GM12878 (cell line): Measurements from ENCODE around the gene GRIK2. TPM values are rescaled to one million over a fixed set of nuclear protein-coding genes. Genes with fewer than 3 reads are reported as not detected.

ENCODE experiments used
- ATAC-seq: fragments of 200-7000 bp; cut with Tn5 transposase; 3 replicates; pipeline ENCODE4 v1.9.1; 2020; ENCODE audit warnings: mild to moderate bottlenecking, moderate library complexity
- BruUV-seq: library from RNA; stranded (reverse); fragments of 400-500 nt; replicated peaks from 2 replicates; lab custom pipeline; 2021; lab: Mats Ljungman, UMichigan
- CTCF ChIA-PET: fragments of 300-600 bp; sonication (Branson Sonifier 250); formaldehyde crosslinking; extraction: SDS; loops from one replicate; lab custom pipeline; 2021; ENCODE audit warnings: inconsistent platforms; lab: Yijun Ruan, JAX
- POLR2A ChIA-PET: fragments of 350-600 bp; formaldehyde crosslinking; extraction: SDS; loops from one replicate; lab custom pipeline; 2021; ENCODE audit warnings: inconsistent platforms; lab: Charles Lee
- RAD21 ChIA-PET: fragments of 300-600 bp; sonication (Branson Sonifier 250); formaldehyde crosslinking; loops from one replicate; lab custom pipeline; 2023; ENCODE audit warnings: antibody characterized with exemption; ENCODE audit not compliant: unreplicated experiment; lab: Charles Lee
- SMC1A ChIA-PET: fragments of 300-600 bp; sonication (Branson Sonifier 250); formaldehyde crosslinking; loops from one replicate; lab custom pipeline; 2023; ENCODE audit not compliant: unreplicated experiment, uncharacterized antibody; lab: Charles Lee
- DNase-seq: peaks from one replicate; pipeline ENCODE4 v3.0.0-alpha.2; 2011; ENCODE audit warnings: low read depth, low spot score
- FAIRE-seq: peaks from 3 replicates; lab custom pipeline; 2011; peaks lifted over from hg19 to GRCh38; lab: Jason Lieb, UNC
- H2AFZ ChIP-seq: 2 replicates; pipeline ENCODE4 v1.6.0; 2011; ENCODE audit warnings: low read depth, low read length, control low read depth; ENCODE audit not compliant: control insufficient read depth
- H3K27ac ChIP-seq: 2 replicates; pipeline ENCODE4 v1.5.1; 2011; ENCODE audit warnings: control low read depth; ENCODE audit not compliant: control insufficient read depth, insufficient read depth
- H3K27me3 ChIP-seq, 2 experiments: replicated peaks in 1 of 2; 2 replicates each; pipeline versions ENCODE4 v1.6.0 to v1.6.1; 2011; ENCODE audit warnings: low read length in 1 of 2; ENCODE audit not compliant: control insufficient read depth in 2 of 2, insufficient read depth in 2 of 2
- H3K36me3 ChIP-seq, 2 experiments: 2 replicates each; pipeline ENCODE4 v1.5.1; 2011; ENCODE audit warnings: low read length in 1 of 2; ENCODE audit not compliant: control insufficient read depth in 2 of 2, insufficient read depth in 2 of 2
- H3K4me1 ChIP-seq: 2 replicates; pipeline ENCODE4 v1.6.1; 2011; ENCODE audit warnings: mild to moderate bottlenecking, low read length, moderate library complexity, mixed read lengths; ENCODE audit not compliant: control insufficient read depth, insufficient read depth
- H3K4me2 ChIP-seq: 2 replicates; pipeline ENCODE4 v1.6.0; 2011; ENCODE audit warnings: control low read depth; ENCODE audit not compliant: control insufficient read depth, insufficient read depth
- H3K4me3 ChIP-seq: fragments of 200-600 bp; sonication (generic); 2 replicates; pipeline ENCODE4 v1.5.1; 2016
- H3K79me2 ChIP-seq: 2 replicates; pipeline ENCODE4 v1.6.0; 2011; ENCODE audit warnings: low read length; ENCODE audit not compliant: control insufficient read depth, insufficient read depth
- H3K9ac ChIP-seq: 2 replicates; pipeline ENCODE4 v1.8.0; 2011; ENCODE audit warnings: low read length, control low read depth, mixed read lengths; ENCODE audit not compliant: control insufficient read depth, insufficient read depth
- H3K9me3 ChIP-seq: replicated peaks from 3 replicates; pipeline ENCODE4 v1.5.1; 2011; ENCODE audit warnings: mild to moderate bottlenecking, low read length; ENCODE audit not compliant: control insufficient read depth, insufficient read depth
- H4K20me1 ChIP-seq: 2 replicates; pipeline ENCODE4 v1.6.0; 2011; ENCODE audit not compliant: control insufficient read depth, insufficient read depth
- ATF3 ChIP-seq: IDR thresholded peaks from 2 replicates; pipeline ENCODE4 v1.6.1; 2011; ENCODE audit warnings: low read depth, mild to moderate bottlenecking, low read length, moderate library complexity, borderline replicate concordance; ENCODE audit errors: extremely low read depth
- BACH1 ChIP-seq: fragments of 450-650 bp; IDR thresholded peaks from 2 replicates; pipeline ENCODE4 v1.6.1; 2017; ENCODE audit warnings: mild to moderate bottlenecking, borderline replicate concordance
- BMI1 ChIP-seq: fragments of 450-650 bp; IDR thresholded peaks from 2 replicates; pipeline ENCODE4 v1.6.1; 2016; ENCODE audit warnings: mild to moderate bottlenecking, moderate library complexity, borderline replicate concordance
- CEBPB ChIP-seq, 2 experiments: fragments of 150-350 bp in 1 of 2; IDR thresholded peaks; 2 replicates each; pipeline ENCODE4 v1.6.1; 2012 to 2014; ENCODE audit warnings: low read depth in 2 of 2, low read length in 2 of 2, borderline replicate concordance in 1 of 2, inconsistent platforms in 1 of 2
- EED ChIP-seq: sonication (generic); IDR thresholded peaks from 2 replicates; pipeline ENCODE4 v1.6.1; 2016; ENCODE audit warnings: antibody characterized with exemption, low read depth
- FOS ChIP-seq: IDR thresholded peaks from 3 replicates; pipeline ENCODE4 v1.6.1; 2011; ENCODE audit warnings: borderline replicate concordance; ENCODE audit not compliant: insufficient read length; ENCODE audit errors: extremely low read depth
- HDGF ChIP-seq: fragments of 450-650 bp; IDR thresholded peaks from 2 replicates; pipeline ENCODE4 v1.6.1; 2016; ENCODE audit warnings: antibody characterized with exemption
- JUNB ChIP-seq: IDR thresholded peaks from 2 replicates; pipeline ENCODE4 v1.6.1; 2016; ENCODE audit warnings: antibody characterized with exemption, mild to moderate bottlenecking
- JUND ChIP-seq: IDR thresholded peaks from 2 replicates; pipeline ENCODE4 v1.6.1; 2012; ENCODE audit warnings: low read depth, mild to moderate bottlenecking, low read length, improper control_type of control experiment, moderate library complexity
- MYC ChIP-seq: IDR thresholded peaks from 2 replicates; pipeline ENCODE4 v1.6.1; 2011; ENCODE audit warnings: mild to moderate bottlenecking, low read length, moderate library complexity, inconsistent platforms; ENCODE audit not compliant: insufficient read depth, insufficient replicate concordance, insufficient read length, severe bottlenecking
- NFIC ChIP-seq: IDR thresholded peaks from 2 replicates; pipeline ENCODE4 v1.6.1; 2012; ENCODE audit warnings: low read depth, mild to moderate bottlenecking, inconsistent platforms, low read length, moderate library complexity
- RELA ChIP-seq: fragments of 450-650 bp; IDR thresholded peaks from 2 replicates; pipeline ENCODE4 v1.8.0; 2014; ENCODE audit warnings: borderline replicate concordance; ENCODE audit not compliant: partially characterized antibody
- RUNX3 ChIP-seq: IDR thresholded peaks from 2 replicates; pipeline ENCODE4 v1.6.1; 2012; ENCODE audit warnings: low read length, inconsistent platforms
- TAF1 ChIP-seq: IDR thresholded peaks from 2 replicates; pipeline ENCODE4 v1.6.1; 2011; ENCODE audit warnings: mild to moderate bottlenecking, low read depth, low read length, borderline replicate concordance
- WGBS: methylation state at CpG from one replicate; pipeline ENCODE4 v1.1.6; 2016; ENCODE audit warnings: low lambda C conversion rate; ENCODE audit not compliant: insufficient replicate concordance, insufficient coverage; ENCODE audit errors: missing lambda C conversion rate; 5-methylcytosine and 5-hydroxymethylcytosine counted together
- in situ Hi-C: fragments of 300-500 bp; cut with MboI; formaldehyde crosslinking; loops from 9 replicates; pipeline ENCODE4 v1.14.3; 2018; ENCODE audit warnings: mixed read lengths
- intact Hi-C: fragments of 100-400 bp; cut with micrococcal nuclease; formaldehyde crosslinking; loops from one replicate; pipeline ENCODE4 v1.14.2; 2022; ENCODE audit not compliant: unreplicated experiment
- polyA plus RNA-seq, 11 experiments: library from polyadenylated mRNA; depleted of rRNA in 4 of 11; unstranded in 6 of 11; stranded (reverse) in 5 of 11; fragments of >200 nt; fragmentation: Nextera tagmentation in 4 of 11; fragmentation: Illumina TruSeq in 1 of 11; extraction: Ambion mirVana in 4 of 11; extraction: Trizol in 1 of 11; gene quantifications; 1 replicate in 1 of 11; 2 replicates in 10 of 11; pipeline versions ENCODE4 v1.2.1 to v1.2.3, GENCODE V29; 2011 to 2016; ENCODE audit warnings: inconsistent platforms in 2 of 11, missing spikeins in 2 of 11, low read depth in 1 of 11
- total RNA-seq, 4 experiments: library from RNA; depleted of rRNA in 3 of 4; stranded (reverse); fragments of >200 nt in 3 of 4; fragmentation: Illumina TruSeq in 1 of 4; extraction: Trizol in 1 of 4; gene quantifications; 2 replicates each; pipeline versions ENCODE4 v1.2.1 to v1.2.3, GENCODE V29; 2013 to 2021
- TF ChIP-seq, protein P1 (sequence below): fragments of 150-350 bp; IDR thresholded peaks from 2 replicates; pipeline ENCODE4 v1.6.1; 2014; ENCODE audit warnings: mild to moderate bottlenecking, low read depth, low read length

Gene GRIK2
- total and polyA plus RNA-seq, 10 of the 15 experiments (the other 5 are each of a cell fraction or from before 2014, with no cell fraction given): not detected

DNA sequence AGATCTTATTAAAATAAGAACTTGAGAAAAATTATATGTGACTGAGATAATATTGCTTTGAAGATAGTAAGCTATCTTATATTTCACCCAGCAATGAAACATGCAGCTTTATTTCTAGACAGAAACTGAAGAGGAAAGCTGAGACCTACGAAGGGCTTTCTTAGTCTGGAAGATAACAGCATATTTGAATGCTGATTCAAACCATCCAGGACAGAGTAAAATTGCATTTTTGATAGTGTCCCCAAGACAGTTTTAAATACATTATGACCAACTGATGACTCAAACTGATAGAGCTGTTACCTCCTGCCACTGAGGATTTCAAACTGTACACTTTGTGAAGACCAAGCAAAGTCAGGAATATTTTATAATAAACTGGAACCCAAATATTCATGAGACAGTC, 409.6 kb downstream of the GRIK2 start:
- Histone ChIP-seq H3K9ac (no peak overlapping the region), H4K20me1 (no peaks in the 10 kb centered on the region), H3K4me2 (no peak overlapping the region), H3K27me3 (no peaks in the 10 kb centered on the region), H3K36me3 (no peaks in the 10 kb centered on the region), H2AFZ (no peak overlapping the region), H3K9me3 (no peaks in the 10 kb centered on the region), H3K4me1 (no peaks in the 10 kb centered on the region), H3K79me2 (no peaks in the 10 kb centered on the region), H3K4me3 (no peak overlapping the region), H3K27ac (no peak overlapping the region)
- intact Hi-C loops: no loop called here
- 0% methylated on average over 1 of the region's 1 CpG for WGBS
- ChIA-PET CTCF (no interaction called here), POLR2A (no interaction called here), RAD21 (no interaction called here), SMC1A (no interaction called here)
- no peak for TF ChIP-seq HDGF
- TF ChIP-seq FOS: no peak
- TF ChIP-seq RELA: no peak
- TF ChIP-seq EED: no peak
- peak; percentile 44 for TF ChIP-seq JUNB
- TF ChIP-seq BACH1: no peak
- TF ChIP-seq CEBPB (IDR thresholded peaks at IDR 0.05; ENCODE audit: borderline replicate concordance in 1 of 2, low read depth in 2 of 2, low read length in 2 of 2): no peak
- in situ Hi-C loops: no loop called here
- DNase-seq: no peak
- ATAC-seq: no peak
- no peak for FAIRE-seq
- no TSS peak for BruUV-seq

DNA sequence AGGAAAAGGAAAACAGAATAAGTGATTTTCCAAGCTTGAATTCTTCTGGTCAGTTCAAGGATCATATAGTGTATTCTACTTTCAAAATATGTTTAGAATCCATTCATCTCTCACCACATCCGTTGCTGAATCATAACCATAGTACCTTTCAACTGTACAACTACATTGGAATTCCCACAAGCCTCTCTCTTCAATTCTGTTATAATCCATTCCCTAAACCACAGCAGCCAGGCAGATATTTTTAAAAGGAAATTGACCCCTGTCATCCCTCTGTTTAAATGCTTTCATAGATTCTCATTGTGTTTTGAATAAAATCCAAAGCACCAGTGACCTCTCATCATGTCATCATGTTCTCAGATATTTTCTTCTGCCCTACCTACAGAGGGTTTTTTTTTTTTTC, 412.7 kb downstream of the GRIK2 start:
- POLR2A ChIA-PET: no interaction called here
- no peak overlapping the region for H3K9ac ChIP-seq
- CTCF ChIA-PET: no interaction called here
- no peaks in the 10 kb centered on the region for H3K36me3 ChIP-seq
- no peak overlapping the region for H3K27ac ChIP-seq
- intact Hi-C loops: no loop called here
- ATAC-seq (no peak), DNase-seq (no peak), FAIRE-seq (no peak)
- no peaks in the 10 kb centered on the region for H3K9me3 ChIP-seq
- no peak overlapping the region for H2AFZ ChIP-seq
- H3K4me3 ChIP-seq: no peak overlapping the region
- no peaks in the 10 kb centered on the region for H3K4me1 ChIP-seq
- H3K4me2 ChIP-seq: no peak overlapping the region
- WGBS: 0% methylated on average over 1 of the region's 1 CpG
- in situ Hi-C loops: no loop called here
- H3K79me2 ChIP-seq: no peaks in the 10 kb centered on the region
- SMC1A ChIA-PET: no interaction called here
- H3K27me3 ChIP-seq: no peaks in the 10 kb centered on the region
- no TSS peak for BruUV-seq
- RAD21 ChIA-PET: no interaction called here
- no peaks in the 10 kb centered on the region for H4K20me1 ChIP-seq
- TF ChIP-seq JUND (no peak), BMI1 (no peak), ATF3 (no peak), RUNX3 (peak; percentile 43; the same call in 1 of the 2 replicates), JUNB (peak; percentile 55), NFIC (peak; percentile 45; the same call in 1 of the 2 replicates), MYC (no peak), TAF1 (no peak)
- TF ChIP-seq, protein P1, sequence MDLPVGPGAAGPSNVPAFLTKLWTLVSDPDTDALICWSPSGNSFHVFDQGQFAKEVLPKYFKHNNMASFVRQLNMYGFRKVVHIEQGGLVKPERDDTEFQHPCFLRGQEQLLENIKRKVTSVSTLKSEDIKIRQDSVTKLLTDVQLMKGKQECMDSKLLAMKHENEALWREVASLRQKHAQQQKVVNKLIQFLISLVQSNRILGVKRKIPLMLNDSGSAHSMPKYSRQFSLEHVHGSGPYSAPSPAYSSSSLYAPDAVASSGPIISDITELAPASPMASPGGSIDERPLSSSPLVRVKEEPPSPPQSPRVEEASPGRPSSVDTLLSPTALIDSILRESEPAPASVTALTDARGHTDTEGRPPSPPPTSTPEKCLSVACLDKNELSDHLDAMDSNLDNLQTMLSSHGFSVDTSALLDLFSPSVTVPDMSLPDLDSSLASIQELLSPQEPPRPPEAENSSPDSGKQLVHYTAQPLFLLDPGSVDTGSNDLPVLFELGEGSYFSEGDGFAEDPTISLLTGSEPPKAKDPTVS: no peak
